Measurements from ENCODE around the gene PRR5. TPM values are rescaled to one million over a fixed set of nuclear protein-coding genes. Genes with fewer than 3 reads are reported as not detected.
"Not testable (repeated sequence)": the region's sequence is repeated elsewhere in the genome, so short reads cannot be mapped to it uniquely, and the experiment has no call there.

Gene PRR5
- polyA plus RNA-seq, 4 donors, result 37.0 to 80.5 (median 61.8) TPM

DNA sequence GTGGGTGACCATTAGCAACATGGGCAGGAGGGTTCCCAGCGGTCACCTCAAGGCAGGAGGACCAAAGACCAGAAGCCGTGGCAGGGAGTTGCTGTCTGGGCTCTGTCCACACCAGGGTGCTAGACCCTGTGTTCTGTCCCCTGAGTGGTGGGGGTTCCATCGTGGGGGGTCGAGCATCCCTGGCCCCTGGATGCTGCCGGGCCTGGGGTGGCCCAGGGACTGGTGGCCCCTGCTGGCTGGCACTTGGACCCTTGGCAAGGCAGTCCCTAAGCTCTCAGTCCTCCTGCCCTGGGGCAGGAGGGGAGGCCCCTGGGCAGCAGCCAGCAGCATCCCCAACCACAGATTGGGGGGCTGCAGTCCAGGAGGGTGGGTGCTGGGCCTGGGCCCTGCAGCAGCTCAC is 37.0 kb downstream of the PRR5 start:
- H3K4me3 ChIP-seq (ENCODE audit: low read depth in 1 of 3, low read length in 3 of 3), result no peak overlapping the region
- no peaks in the 10 kb centered on the region for H3K36me3 ChIP-seq (ENCODE audit: control insufficient read depth in 3 of 3, insufficient read depth in 2 of 3, low read depth in 1 of 3, low read length in 3 of 3)
- H3K9me3 ChIP-seq (ENCODE audit: control insufficient read depth in 2 of 2, insufficient read depth in 1 of 2, low read depth in 1 of 2, low read length in 1 of 2), result no peaks in the 10 kb centered on the region
- no peak overlapping the region for H3K27ac ChIP-seq (ENCODE audit: low read depth in 1 of 3, low read length in 2 of 3)
- WGBS, 3 donors, result 78 to 84% (median 81%) methylated on average over 5 of the region's 5 CpGs
- H3K27me3 ChIP-seq (ENCODE audit: control insufficient read depth in 3 of 3, insufficient read depth in 3 of 3, low read length in 3 of 3), result no peaks in the 10 kb centered on the region
- no peak for DNase-seq
- FAIRE-seq, result no peak
- H3K4me1 ChIP-seq (ENCODE audit: control insufficient read depth in 3 of 3, insufficient read depth in 2 of 3, low read depth in 1 of 3, low read length in 2 of 3), result peaks cover 0 to 29% (median 0%) of the 10 kb centered on the region in 3 donors

DNA sequence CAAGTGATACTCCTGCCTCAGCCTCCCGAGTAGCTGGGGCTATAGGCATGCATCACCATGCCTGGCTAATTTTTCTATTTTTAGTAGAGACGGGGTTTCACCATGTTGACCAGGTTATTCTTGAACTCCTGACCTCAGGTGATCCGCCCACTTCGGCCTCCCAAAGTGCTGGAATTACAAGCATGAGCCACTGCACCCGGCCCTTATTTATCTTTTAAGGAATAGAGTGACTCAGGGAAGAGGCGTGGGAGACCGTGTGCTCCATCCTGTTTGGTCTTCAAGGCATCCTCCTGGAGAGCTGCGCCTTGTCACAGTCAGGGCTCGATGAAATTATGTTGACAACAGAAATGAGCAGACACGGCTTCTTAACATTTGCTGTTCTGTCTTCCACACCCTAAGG is 37.7 kb downstream of the PRR5 start:
- not testable (repeated sequence) for H3K9me3 ChIP-seq (ENCODE audit: control insufficient read depth in 2 of 2, insufficient read depth in 1 of 2, low read depth in 1 of 2, low read length in 1 of 2); H3K27me3 ChIP-seq (ENCODE audit: control insufficient read depth in 3 of 3, insufficient read depth in 3 of 3, low read length in 3 of 3); FAIRE-seq; H3K27ac ChIP-seq (ENCODE audit: low read depth in 1 of 3, low read length in 2 of 3); H3K36me3 ChIP-seq (ENCODE audit: control insufficient read depth in 3 of 3, insufficient read depth in 2 of 3, low read depth in 1 of 3, low read length in 3 of 3); H3K4me3 ChIP-seq (ENCODE audit: low read depth in 1 of 3, low read length in 3 of 3); DNase-seq
- WGBS, 3 donors, result 42 to 58% (median 53%) methylated on average over 10 of the region's 10 CpGs
- H3K4me1 ChIP-seq (ENCODE audit: control insufficient read depth in 3 of 3, insufficient read depth in 2 of 3, low read depth in 1 of 3, low read length in 2 of 3), result peaks cover 0 to 31% (median 0%) of the 10 kb centered on the region in 3 donors

DNA sequence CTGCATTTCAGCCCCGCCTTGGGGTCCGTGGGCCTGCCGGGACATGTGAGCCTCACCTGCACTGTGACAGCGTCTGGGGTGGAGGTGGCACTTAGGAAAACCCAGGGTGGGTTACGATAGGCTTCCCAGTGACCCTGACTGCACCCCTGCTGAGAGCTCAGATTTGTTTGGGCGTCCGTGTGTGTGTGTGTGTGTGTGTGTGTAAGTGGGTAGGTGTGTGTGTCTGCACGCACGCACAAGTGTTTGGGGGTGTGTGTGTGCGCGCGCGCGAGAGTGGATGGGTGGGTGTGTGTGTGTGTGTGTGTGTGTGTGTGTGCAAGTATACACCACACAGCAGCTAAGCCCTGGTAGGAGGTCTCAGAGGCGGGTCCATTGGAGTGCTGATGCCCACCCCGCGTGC is 38.3 kb downstream of the PRR5 start:
- Histone ChIP-seq H3K4me1 (ENCODE audit: control insufficient read depth in 3 of 3, insufficient read depth in 2 of 3, low read depth in 1 of 3, low read length in 2 of 3) (peaks cover 0 to 32% (median 0%) of the 10 kb centered on the region in 3 donors), H3K9me3 (ENCODE audit: control insufficient read depth in 2 of 2, insufficient read depth in 1 of 2, low read depth in 1 of 2, low read length in 1 of 2) (no peaks in the 10 kb centered on the region), H3K27me3 (ENCODE audit: control insufficient read depth in 3 of 3, insufficient read depth in 3 of 3, low read length in 3 of 3) (no peaks in the 10 kb centered on the region), H3K4me3 (ENCODE audit: low read depth in 1 of 3, low read length in 3 of 3) (no peak overlapping the region), H3K27ac (ENCODE audit: low read depth in 1 of 3, low read length in 2 of 3) (no peak overlapping the region), H3K36me3 (ENCODE audit: control insufficient read depth in 3 of 3, insufficient read depth in 2 of 3, low read depth in 1 of 3, low read length in 3 of 3) (no peaks in the 10 kb centered on the region)
- no peak for DNase-seq
- no peak for FAIRE-seq
- WGBS, 3 donors, result 75 to 78% (median 78%) methylated on average over 15 to 17 of the region's 17 CpGs

DNA sequence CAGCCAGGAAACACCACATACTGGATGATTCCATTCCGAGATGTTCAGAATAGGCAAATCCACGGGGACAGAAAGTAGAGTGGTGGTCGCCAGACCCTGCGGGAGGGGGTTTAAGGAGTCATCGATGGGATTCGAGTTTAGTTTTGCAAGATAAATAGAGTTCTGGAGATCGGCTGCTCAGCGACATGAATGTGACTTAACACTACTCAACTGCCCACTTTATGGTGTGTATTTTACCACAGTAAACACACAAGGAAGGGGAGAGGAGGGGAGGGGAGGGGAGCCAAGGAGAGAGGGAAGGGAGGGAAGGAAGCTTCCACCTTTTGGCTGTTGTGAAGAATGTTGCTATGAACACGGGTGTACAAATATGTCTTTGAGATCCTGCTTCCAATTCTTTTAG is 39.9 kb downstream of the PRR5 start:
- H3K27ac ChIP-seq (ENCODE audit: low read depth in 1 of 3, low read length in 2 of 3), result no peak overlapping the region

DNA sequence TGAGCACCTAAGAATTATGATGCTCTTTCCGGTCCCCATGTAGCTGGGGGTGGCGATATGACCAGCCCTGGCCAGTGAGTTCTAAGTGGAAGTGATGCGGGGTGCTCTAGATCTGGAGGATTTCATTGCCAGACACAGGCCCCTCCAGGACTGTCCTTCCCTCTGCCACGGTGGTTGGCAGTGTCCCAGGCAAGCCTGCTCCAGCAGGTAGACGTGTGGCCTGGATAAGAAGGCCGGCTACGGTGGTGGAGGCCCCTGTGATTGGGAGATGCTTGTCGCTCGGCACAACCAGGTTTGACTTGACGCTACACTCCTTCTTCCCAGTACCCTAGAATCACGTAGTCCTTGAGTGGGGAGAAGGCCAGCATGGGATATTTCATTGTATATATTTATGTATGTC is 41.2 kb downstream of the PRR5 start:
- DNase-seq (no peak), FAIRE-seq (no peak)
- H3K4me1 ChIP-seq (ENCODE audit: control insufficient read depth in 3 of 3, insufficient read depth in 2 of 3, low read depth in 1 of 3, low read length in 2 of 3), result peaks cover 0 to 45% (median 0%) of the 10 kb centered on the region in 3 donors
- H3K9me3 ChIP-seq (ENCODE audit: control insufficient read depth in 2 of 2, insufficient read depth in 1 of 2, low read depth in 1 of 2, low read length in 1 of 2), result no peaks in the 10 kb centered on the region
- no peak overlapping the region for H3K27ac ChIP-seq (ENCODE audit: low read depth in 1 of 3, low read length in 2 of 3)
- H3K4me3 ChIP-seq (ENCODE audit: low read depth in 1 of 3, low read length in 3 of 3), result no peak overlapping the region
- H3K36me3 ChIP-seq (ENCODE audit: control insufficient read depth in 3 of 3, insufficient read depth in 2 of 3, low read depth in 1 of 3, low read length in 3 of 3), result no peaks in the 10 kb centered on the region
- 85 to 87% (median 87%) methylated on average over 11 of the region's 11 CpGs for WGBS, 3 donors
- H3K27me3 ChIP-seq (ENCODE audit: control insufficient read depth in 3 of 3, insufficient read depth in 3 of 3, low read length in 3 of 3), result no peaks in the 10 kb centered on the region

More for the DNA sequence above, 39.9 kb downstream of the PRR5 start:
- no peak for FAIRE-seq
- H3K27me3 ChIP-seq (ENCODE audit: control insufficient read depth in 3 of 3, insufficient read depth in 3 of 3, low read length in 3 of 3), result no peaks in the 10 kb centered on the region
- WGBS, 3 donors, result 44 to 54% (median 47%) methylated on average over 9 of the region's 9 CpGs
- DNase-seq, result no peak
- H3K4me1 ChIP-seq (ENCODE audit: control insufficient read depth in 3 of 3, insufficient read depth in 2 of 3, low read depth in 1 of 3, low read length in 2 of 3), result peaks cover 0 to 46% (median 0%) of the 10 kb centered on the region in 3 donors
- H3K4me3 ChIP-seq (ENCODE audit: low read depth in 1 of 3, low read length in 3 of 3), result no peak overlapping the region
- no peaks in the 10 kb centered on the region for H3K36me3 ChIP-seq (ENCODE audit: control insufficient read depth in 3 of 3, insufficient read depth in 2 of 3, low read depth in 1 of 3, low read length in 3 of 3)
- no peaks in the 10 kb centered on the region for H3K9me3 ChIP-seq (ENCODE audit: control insufficient read depth in 2 of 2, insufficient read depth in 1 of 2, low read depth in 1 of 2, low read length in 1 of 2)

DNA sequence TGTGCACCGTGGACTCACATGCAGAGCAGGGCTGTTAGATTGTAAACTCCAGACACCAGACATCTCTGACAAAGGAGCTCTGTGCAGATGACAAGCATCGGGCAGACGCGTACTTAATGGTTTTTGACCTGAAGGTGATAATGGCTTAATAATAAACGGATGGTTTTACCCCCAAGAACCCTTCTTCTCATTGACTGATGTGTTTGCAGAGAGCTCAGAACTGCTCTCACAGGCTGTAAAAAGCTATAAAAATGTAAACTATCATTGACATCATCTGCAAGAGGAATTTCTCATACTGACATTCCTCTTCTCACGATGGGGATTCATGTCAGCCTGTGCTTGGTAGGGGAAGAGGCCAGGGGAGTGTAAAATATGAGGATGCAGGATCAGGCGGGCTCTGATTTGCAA is 41.8 kb downstream of the PRR5 start:
- whole genome bisulfite sequencing, 3 donors, result 24 to 38% (median 29%) methylated on average over 7 of the region's 7 CpGs
- DNase-seq (peak in 1 of 2 donors; percentile 65), FAIRE-seq (no peak)
- peaks cover 0 to 45% (median 0%) of the 10 kb centered on the region in 3 donors for H3K4me1 ChIP-seq (ENCODE audit: control insufficient read depth in 3 of 3, insufficient read depth in 2 of 3, low read depth in 1 of 3, low read length in 2 of 3)
- H3K36me3 ChIP-seq (ENCODE audit: control insufficient read depth in 3 of 3, insufficient read depth in 2 of 3, low read depth in 1 of 3, low read length in 3 of 3), result no peaks in the 10 kb centered on the region
- no peak overlapping the region for H3K27ac ChIP-seq (ENCODE audit: low read depth in 1 of 3, low read length in 2 of 3)
- H3K9me3 ChIP-seq (ENCODE audit: control insufficient read depth in 2 of 2, insufficient read depth in 1 of 2, low read depth in 1 of 2, low read length in 1 of 2), result no peaks in the 10 kb centered on the region
- H3K27me3 ChIP-seq (ENCODE audit: control insufficient read depth in 3 of 3, insufficient read depth in 3 of 3, low read length in 3 of 3), result no peaks in the 10 kb centered on the region
- no peak overlapping the region for H3K4me3 ChIP-seq (ENCODE audit: low read depth in 1 of 3, low read length in 3 of 3)

DNA sequence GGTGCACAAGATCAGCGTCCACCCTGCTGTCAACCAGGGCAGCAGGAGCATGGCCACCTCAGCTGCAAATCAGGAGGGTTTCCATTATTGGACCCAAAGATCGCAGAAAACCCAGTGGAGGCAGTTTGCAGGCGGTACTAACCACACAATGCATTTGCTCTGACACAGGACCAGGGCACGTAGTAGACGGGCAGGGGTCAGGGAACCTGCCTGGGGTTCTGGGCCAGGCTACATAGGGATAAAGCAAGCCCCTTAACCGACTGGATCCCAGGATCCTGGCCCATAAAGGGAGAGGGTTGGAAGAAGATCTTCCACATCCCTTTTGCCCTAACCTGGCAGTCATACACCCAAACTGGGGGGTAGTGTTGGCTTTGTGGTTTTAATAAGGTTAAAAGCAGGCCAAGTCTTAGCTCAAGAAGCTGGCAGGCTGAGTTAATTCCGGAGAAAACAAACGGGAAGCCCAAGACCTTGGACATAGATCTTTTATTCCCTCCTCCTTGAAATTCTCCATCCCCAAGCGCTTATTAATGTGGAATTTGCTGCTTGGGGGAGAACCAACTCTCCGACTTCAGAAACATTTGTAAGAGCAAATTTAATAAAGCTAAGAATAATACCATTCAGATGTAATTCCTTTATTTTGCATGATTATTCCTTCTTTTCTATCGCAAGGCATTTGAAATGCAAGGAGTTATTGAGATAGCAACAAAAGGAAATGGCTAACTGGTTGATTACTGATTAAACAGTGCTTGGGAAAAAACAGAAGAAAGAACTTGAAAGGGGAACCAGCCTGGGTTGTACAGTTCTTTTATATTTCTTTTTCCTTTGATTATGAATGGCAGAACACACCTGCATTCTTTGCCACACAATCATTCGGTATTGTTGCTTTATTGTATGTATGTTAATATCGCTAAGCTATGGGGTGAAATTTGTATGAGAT is 44.1 kb downstream of the PRR5 start:
- no peaks in the 10 kb centered on the region for H3K27me3 ChIP-seq (ENCODE audit: control insufficient read depth in 3 of 3, insufficient read depth in 3 of 3, low read length in 3 of 3)
- H3K9me3 ChIP-seq (ENCODE audit: control insufficient read depth in 2 of 2, insufficient read depth in 1 of 2, low read depth in 1 of 2, low read length in 1 of 2), result no peaks in the 10 kb centered on the region
- peak overlapping the region in 1 of 3 donors; percentile 75 for H3K27ac ChIP-seq (ENCODE audit: low read depth in 1 of 3, low read length in 2 of 3)
- WGBS, 3 donors, result 40 to 48% (median 48%) methylated on average over 13 of the region's 13 CpGs
- H3K36me3 ChIP-seq (ENCODE audit: control insufficient read depth in 3 of 3, insufficient read depth in 2 of 3, low read depth in 1 of 3, low read length in 3 of 3), result no peaks in the 10 kb centered on the region
- H3K4me3 ChIP-seq (ENCODE audit: low read depth in 1 of 3, low read length in 3 of 3), result no peak overlapping the region
- FAIRE-seq (no peak), DNase-seq (no peak)
- H3K4me1 ChIP-seq (ENCODE audit: control insufficient read depth in 3 of 3, insufficient read depth in 2 of 3, low read depth in 1 of 3, low read length in 2 of 3), result peaks cover 0 to 45% (median 0%) of the 10 kb centered on the region in 3 donors

DNA sequence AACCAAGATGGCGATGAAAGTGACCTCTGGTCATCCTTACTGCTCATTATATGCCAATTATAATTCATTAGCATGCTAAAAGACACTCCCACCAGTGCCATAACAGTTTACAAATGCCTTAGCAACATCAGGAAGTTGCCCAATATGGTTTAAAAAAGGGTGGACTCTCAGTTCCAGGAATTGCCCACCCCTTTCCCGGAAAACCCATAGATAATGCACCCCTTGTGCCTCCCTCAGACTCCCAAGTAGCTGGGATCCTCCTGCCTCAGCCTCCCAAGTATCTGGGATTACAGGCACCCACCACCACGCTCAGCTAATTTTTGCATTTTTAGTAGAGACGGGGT is 45.8 kb downstream of the PRR5 start:
- peak overlapping the region in 1 of 3 donors; percentile 75 for H3K27ac ChIP-seq (ENCODE audit: low read depth in 1 of 3, low read length in 2 of 3)
- 83 to 87% (median 86%) methylated on average over 4 of the region's 4 CpGs for WGBS, 3 donors
- H3K27me3 ChIP-seq (ENCODE audit: control insufficient read depth in 3 of 3, insufficient read depth in 3 of 3, low read length in 3 of 3); H3K9me3 ChIP-seq (ENCODE audit: control insufficient read depth in 2 of 2, insufficient read depth in 1 of 2, low read depth in 1 of 2, low read length in 1 of 2); H3K4me3 ChIP-seq (ENCODE audit: low read depth in 1 of 3, low read length in 3 of 3); H3K36me3 ChIP-seq (ENCODE audit: control insufficient read depth in 3 of 3, insufficient read depth in 2 of 3, low read depth in 1 of 3, low read length in 3 of 3); FAIRE-seq; DNase-seq: not testable (repeated sequence)
- peaks cover 0 to 45% (median 0%) of the 10 kb centered on the region in 3 donors for H3K4me1 ChIP-seq (ENCODE audit: control insufficient read depth in 3 of 3, insufficient read depth in 2 of 3, low read depth in 1 of 3, low read length in 2 of 3)

Measured in small intestine (tissue), 7 donors.